K562 (cell line): Measurements from ENCODE around the gene ZER1. TPM values are rescaled to one million over a fixed set of nuclear protein-coding genes. Genes with fewer than 3 reads are reported as not detected.

Source experiments
- DNMT1 ChIP-seq: fragments of 450-650 bp; IDR thresholded peaks from 2 replicates; pipeline ENCODE4 v1.6.1; 2016; ENCODE audit warnings: antibody characterized with exemption, mild to moderate bottlenecking
- GTF2F1 ChIP-seq: IDR thresholded peaks from 2 replicates; pipeline ENCODE4 v1.6.1; 2011; ENCODE audit warnings: low read depth, low read length, improper control_type of control experiment
- HDAC6 ChIP-seq: IDR thresholded peaks from 2 replicates; pipeline ENCODE4 v1.6.1; 2012; ENCODE audit warnings: low read depth, mild to moderate bottlenecking, control low read depth, inconsistent platforms, low read length, moderate library complexity
- HIVEP1 ChIP-seq: fragments of 250-450 bp; sonication (Bioruptor Pico); IDR thresholded peaks from 2 replicates; pipeline ENCODE4 v1.4.0; 2020; ENCODE audit warnings: mild to moderate bottlenecking
- HNRNPUL1 ChIP-seq: fragments of 200-400 bp; formaldehyde crosslinking; IDR thresholded peaks from 2 replicates; pipeline ENCODE4 v1.6.1; 2017; ENCODE audit warnings: low read length
- MIER1 ChIP-seq: fragments of 450-650 bp; IDR thresholded peaks from 2 replicates; pipeline ENCODE4 v1.6.1; 2016; ENCODE audit warnings: antibody characterized with exemption, mild to moderate bottlenecking, low read depth
- POLR2AphosphoS2 ChIP-seq: IDR thresholded peaks from 2 replicates; pipeline ENCODE4 v1.6.1; 2012; ENCODE audit warnings: low read length, improper control_type of control experiment
- SIRT6 ChIP-seq: IDR thresholded peaks from one replicate; pipeline ENCODE4 v1.6.1; 2012; ENCODE audit warnings: low read depth, mild to moderate bottlenecking, control low read depth, inconsistent platforms, low read length, moderate library complexity
- TAL1 ChIP-seq: fragments of 450-650 bp; IDR thresholded peaks from 2 replicates; pipeline ENCODE4 v1.6.1; 2016; ENCODE audit warnings: mild to moderate bottlenecking
- TRIM28 ChIP-seq: fragments of 450-650 bp; IDR thresholded peaks from 2 replicates; pipeline ENCODE4 v1.6.1; 2017
- XRCC3 ChIP-seq: fragments of 450-650 bp; IDR thresholded peaks from 2 replicates; pipeline ENCODE4 v1.6.1; 2017; ENCODE audit warnings: mild to moderate bottlenecking, moderate library complexity
- ZNF444 ChIP-seq: fragments of 250-450 bp; sonication (Bioruptor Pico); IDR thresholded peaks from 2 replicates; pipeline ENCODE4 v1.4.0; 2020; ENCODE audit warnings: mild to moderate bottlenecking, moderate library complexity
- polyA plus RNA-seq, 8 experiments: library from polyadenylated mRNA; depleted of rRNA in 4 of 8; stranded (reverse) in 5 of 8; unstranded in 3 of 8; fragments of >200 nt; fragmentation: Nextera tagmentation in 2 of 8; fragmentation: Illumina TruSeq in 1 of 8; extraction: Ambion mirVana in 2 of 8; extraction: Trizol in 1 of 8; gene quantifications; 2 replicates each; pipeline versions ENCODE4 v1.2.1 to v1.2.3, GENCODE V29; 2011 to 2014; ENCODE audit warnings: inconsistent platforms in 1 of 8, missing spikeins in 1 of 8
- total RNA-seq, 7 experiments: library from RNA; depleted of rRNA in 6 of 7; stranded (reverse); fragments of >200 nt in 6 of 7; fragmentation: Illumina TruSeq in 2 of 7; extraction: Trizol in 2 of 7; gene quantifications; 2 replicates each; pipeline versions ENCODE4 v1.2.1 to v1.2.3, GENCODE V29; 2011 to 2021; ENCODE audit warnings: low replicate concordance in 1 of 7
- TF ChIP-seq, protein P1 (sequence below): fragments of 450-650 bp; IDR thresholded peaks from 2 replicates; pipeline ENCODE4 v1.6.1; 2016; ENCODE audit warnings: mild to moderate bottlenecking
- TF ChIP-seq, protein P2 (sequence below): conservative IDR thresholded peaks from 2 replicates; pipeline ENCODE4 v1.6.1; 2011; ENCODE audit warnings: low read depth, mild to moderate bottlenecking, low read length; ENCODE audit not compliant: control insufficient read depth
- TF ChIP-seq, protein P3 (sequence below), 2 experiments: IDR thresholded peaks; 2 replicates each; pipeline ENCODE4 v1.6.1; 2011; ENCODE audit warnings: borderline replicate concordance in 1 of 2, control low read depth in 1 of 2, low read depth in 1 of 2, low read length in 1 of 2, mild to moderate bottlenecking in 1 of 2, mixed read lengths in 1 of 2, moderate library complexity in 1 of 2; ENCODE audit not compliant: insufficient read depth in 1 of 2, insufficient read length in 1 of 2, poor library complexity in 1 of 2, severe bottlenecking in 1 of 2; ENCODE audit errors: extremely low read depth in 1 of 2
- TF ChIP-seq, protein P4 (sequence below): sonication (generic); formaldehyde crosslinking; IDR thresholded peaks from 2 replicates; pipeline ENCODE4 v1.8.0; 2022; ENCODE audit warnings: mild to moderate bottlenecking, low read depth, missing genetic modification reagents
- TF ChIP-seq, protein P5 (sequence below): sonication (generic); formaldehyde crosslinking; IDR thresholded peaks from 2 replicates; pipeline ENCODE4 v1.8.1; 2023; ENCODE audit warnings: mild to moderate bottlenecking, missing genetic modification reagents
- TF ChIP-seq, protein P6 (sequence below): fragments of 250-450 bp; sonication (Bioruptor Pico); IDR thresholded peaks from 2 replicates; pipeline ENCODE4 v1.8.0; 2022; ENCODE audit warnings: inconsistent platforms, mild to moderate bottlenecking, moderate library complexity, borderline replicate concordance

ZER1 gene
- total and polyA plus RNA-seq, 9 of the 15 experiments (the other 6 are each of a cell fraction or from before 2014, with no cell fraction given) = 0.07 to 10.7 (median 6.2) TPM

DNA sequence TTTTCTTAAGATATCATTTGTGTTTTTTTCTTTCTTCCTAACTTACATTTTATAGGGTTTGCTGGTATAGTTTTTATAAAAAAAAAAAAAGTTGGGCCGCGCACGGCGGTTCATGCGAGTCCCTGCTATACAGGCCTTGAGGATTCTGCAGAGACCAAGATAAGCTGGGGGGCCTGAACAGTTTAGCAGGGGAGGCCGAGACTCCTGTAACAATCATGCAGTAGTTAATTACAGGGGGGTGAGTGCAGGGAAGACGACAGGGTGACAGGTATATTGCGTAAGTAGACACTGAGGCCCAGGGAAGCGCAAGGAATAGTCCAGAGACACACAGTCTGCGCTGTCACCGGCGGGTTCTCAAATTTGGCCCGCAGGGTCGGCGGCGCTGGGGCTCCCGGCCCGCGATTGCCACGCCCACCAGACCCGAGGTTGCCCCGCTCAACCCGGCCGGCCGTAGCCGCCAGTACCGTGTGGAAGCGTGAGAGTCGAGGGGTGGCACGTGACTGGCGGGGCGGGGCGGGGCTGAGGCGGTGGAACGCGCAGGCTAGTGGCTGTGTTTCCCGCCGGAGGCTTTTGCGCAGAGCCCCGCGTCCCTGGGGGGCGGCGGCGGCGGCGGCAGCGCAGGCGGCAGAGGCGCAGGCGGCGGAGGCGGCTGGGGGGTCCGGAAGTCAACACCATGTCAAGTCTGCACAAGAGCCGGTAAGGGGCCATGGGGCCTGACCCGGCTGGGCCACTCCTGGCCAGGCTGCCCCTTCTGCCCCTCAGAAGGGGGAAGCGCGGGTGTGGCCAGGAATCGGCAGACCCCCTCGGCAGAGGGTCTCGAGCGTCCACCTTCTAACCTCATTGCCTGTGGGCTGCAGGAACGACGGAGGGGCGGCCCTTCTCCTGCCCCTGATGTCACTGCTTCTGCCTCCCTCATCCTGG, 15.2 kb upstream of the ZER1 start, which contains the start of gene TBC1D13 (continued):
- TF ChIP-seq, protein P1, sequence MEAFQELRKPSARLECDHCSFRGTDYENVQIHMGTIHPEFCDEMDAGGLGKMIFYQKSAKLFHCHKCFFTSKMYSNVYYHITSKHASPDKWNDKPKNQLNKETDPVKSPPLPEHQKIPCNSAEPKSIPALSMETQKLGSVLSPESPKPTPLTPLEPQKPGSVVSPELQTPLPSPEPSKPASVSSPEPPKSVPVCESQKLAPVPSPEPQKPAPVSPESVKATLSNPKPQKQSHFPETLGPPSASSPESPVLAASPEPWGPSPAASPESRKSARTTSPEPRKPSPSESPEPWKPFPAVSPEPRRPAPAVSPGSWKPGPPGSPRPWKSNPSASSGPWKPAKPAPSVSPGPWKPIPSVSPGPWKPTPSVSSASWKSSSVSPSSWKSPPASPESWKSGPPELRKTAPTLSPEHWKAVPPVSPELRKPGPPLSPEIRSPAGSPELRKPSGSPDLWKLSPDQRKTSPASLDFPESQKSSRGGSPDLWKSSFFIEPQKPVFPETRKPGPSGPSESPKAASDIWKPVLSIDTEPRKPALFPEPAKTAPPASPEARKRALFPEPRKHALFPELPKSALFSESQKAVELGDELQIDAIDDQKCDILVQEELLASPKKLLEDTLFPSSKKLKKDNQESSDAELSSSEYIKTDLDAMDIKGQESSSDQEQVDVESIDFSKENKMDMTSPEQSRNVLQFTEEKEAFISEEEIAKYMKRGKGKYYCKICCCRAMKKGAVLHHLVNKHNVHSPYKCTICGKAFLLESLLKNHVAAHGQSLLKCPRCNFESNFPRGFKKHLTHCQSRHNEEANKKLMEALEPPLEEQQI = no peak
- TF ChIP-seq, protein P2, sequence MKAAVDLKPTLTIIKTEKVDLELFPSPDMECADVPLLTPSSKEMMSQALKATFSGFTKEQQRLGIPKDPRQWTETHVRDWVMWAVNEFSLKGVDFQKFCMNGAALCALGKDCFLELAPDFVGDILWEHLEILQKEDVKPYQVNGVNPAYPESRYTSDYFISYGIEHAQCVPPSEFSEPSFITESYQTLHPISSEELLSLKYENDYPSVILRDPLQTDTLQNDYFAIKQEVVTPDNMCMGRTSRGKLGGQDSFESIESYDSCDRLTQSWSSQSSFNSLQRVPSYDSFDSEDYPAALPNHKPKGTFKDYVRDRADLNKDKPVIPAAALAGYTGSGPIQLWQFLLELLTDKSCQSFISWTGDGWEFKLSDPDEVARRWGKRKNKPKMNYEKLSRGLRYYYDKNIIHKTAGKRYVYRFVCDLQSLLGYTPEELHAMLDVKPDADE = peak; percentile 83
- no peak for TF ChIP-seq POLR2AphosphoS2
- no peak for TF ChIP-seq HIVEP1
- TF ChIP-seq, protein P3, sequence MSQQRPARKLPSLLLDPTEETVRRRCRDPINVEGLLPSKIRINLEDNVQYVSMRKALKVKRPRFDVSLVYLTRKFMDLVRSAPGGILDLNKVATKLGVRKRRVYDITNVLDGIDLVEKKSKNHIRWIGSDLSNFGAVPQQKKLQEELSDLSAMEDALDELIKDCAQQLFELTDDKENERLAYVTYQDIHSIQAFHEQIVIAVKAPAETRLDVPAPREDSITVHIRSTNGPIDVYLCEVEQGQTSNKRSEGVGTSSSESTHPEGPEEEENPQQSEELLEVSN (IDR thresholded peaks at IDR 0.05; ENCODE audit: borderline replicate concordance in 1 of 2, extremely low read depth in 1 of 2, insufficient read depth in 1 of 2, insufficient read length in 1 of 2, low read depth in 1 of 2, low read length in 1 of 2, poor library complexity in 1 of 2, severe bottlenecking in 1 of 2) = peak; percentile 97 to 100
- TF ChIP-seq HNRNPUL1 = no peak
- TF ChIP-seq, protein P4, sequence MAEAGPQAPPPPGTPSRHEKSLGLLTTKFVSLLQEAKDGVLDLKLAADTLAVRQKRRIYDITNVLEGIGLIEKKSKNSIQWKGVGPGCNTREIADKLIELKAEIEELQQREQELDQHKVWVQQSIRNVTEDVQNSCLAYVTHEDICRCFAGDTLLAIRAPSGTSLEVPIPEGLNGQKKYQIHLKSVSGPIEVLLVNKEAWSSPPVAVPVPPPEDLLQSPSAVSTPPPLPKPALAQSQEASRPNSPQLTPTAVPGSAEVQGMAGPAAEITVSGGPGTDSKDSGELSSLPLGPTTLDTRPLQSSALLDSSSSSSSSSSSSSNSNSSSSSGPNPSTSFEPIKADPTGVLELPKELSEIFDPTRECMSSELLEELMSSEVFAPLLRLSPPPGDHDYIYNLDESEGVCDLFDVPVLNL (CRISPR knock-in tag) = 0 out of 2 replicates have a peak, but pooled peaks have one; percentile 66
- TF ChIP-seq ZNF444 (CRISPR knock-in tag) = no peak
- TF ChIP-seq, protein P5, sequence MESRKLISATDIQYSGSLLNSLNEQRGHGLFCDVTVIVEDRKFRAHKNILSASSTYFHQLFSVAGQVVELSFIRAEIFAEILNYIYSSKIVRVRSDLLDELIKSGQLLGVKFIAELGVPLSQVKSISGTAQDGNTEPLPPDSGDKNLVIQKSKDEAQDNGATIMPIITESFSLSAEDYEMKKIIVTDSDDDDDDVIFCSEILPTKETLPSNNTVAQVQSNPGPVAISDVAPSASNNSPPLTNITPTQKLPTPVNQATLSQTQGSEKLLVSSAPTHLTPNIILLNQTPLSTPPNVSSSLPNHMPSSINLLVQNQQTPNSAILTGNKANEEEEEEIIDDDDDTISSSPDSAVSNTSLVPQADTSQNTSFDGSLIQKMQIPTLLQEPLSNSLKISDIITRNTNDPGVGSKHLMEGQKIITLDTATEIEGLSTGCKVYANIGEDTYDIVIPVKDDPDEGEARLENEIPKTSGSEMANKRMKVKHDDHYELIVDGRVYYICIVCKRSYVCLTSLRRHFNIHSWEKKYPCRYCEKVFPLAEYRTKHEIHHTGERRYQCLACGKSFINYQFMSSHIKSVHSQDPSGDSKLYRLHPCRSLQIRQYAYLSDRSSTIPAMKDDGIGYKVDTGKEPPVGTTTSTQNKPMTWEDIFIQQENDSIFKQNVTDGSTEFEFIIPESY (CRISPR knock-in tag) = peak; percentile 93
- peak; percentile 7; the same call in 1 of the 2 replicates for TF ChIP-seq TAL1
- no peak for TF ChIP-seq HDAC6
- TF ChIP-seq GTF2F1 = no peak
- no peak for TF ChIP-seq DNMT1
- TF ChIP-seq XRCC3 = no peak
- TF ChIP-seq, protein P6, sequence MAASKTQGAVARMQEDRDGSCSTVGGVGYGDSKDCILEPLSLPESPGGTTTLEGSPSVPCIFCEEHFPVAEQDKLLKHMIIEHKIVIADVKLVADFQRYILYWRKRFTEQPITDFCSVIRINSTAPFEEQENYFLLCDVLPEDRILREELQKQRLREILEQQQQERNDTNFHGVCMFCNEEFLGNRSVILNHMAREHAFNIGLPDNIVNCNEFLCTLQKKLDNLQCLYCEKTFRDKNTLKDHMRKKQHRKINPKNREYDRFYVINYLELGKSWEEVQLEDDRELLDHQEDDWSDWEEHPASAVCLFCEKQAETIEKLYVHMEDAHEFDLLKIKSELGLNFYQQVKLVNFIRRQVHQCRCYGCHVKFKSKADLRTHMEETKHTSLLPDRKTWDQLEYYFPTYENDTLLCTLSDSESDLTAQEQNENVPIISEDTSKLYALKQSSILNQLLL (CRISPR knock-in tag) = no peak
- no peak for TF ChIP-seq SIRT6
- no peak for TF ChIP-seq MIER1
- no peak for TF ChIP-seq TRIM28
